Neural cell (in vitro differentiated cells): ENCODE results near the gene ARHGAP6. TPM values are rescaled to one million over a fixed set of nuclear protein-coding genes. Genes with fewer than 3 reads are reported as not detected.

Experiments used
- H2AFZ ChIP-seq: fragments of 200-600, 300-800 bp; sonication (generic), shearing (Covaris generic); 2 replicates; pipeline ENCODE4 v1.6.0; 2014; ENCODE audit warnings: low read depth, mild to moderate bottlenecking, antibody characterized with exemption, low read length, moderate library complexity
- H3F3A ChIP-seq: fragments of 200-600 bp; shearing (Covaris generic); 2 replicates; pipeline ENCODE4 v1.6.1; 2016; ENCODE audit warnings: mild to moderate bottlenecking, moderate library complexity, mixed read lengths, antibody characterized with exemption, low read length; ENCODE audit not compliant: insufficient read depth, poor library complexity, severe bottlenecking
- H3K27ac ChIP-seq: fragments of 200-600, 300-800 bp; sonication (generic), shearing (Covaris generic); 2 replicates; pipeline ENCODE4 v1.5.1; 2014; ENCODE audit warnings: mild to moderate bottlenecking, low read length, moderate library complexity
- H3K27me3 ChIP-seq: fragments of 300-800, 200-600 bp; sonication (generic), shearing (Covaris generic); 2 replicates; pipeline ENCODE4 v1.6.0; 2014; ENCODE audit warnings: mild to moderate bottlenecking, low read depth, low read length, moderate library complexity; ENCODE audit not compliant: insufficient read depth
- H3K36me3 ChIP-seq: fragments of 300-800, 200-600 bp; sonication (generic), shearing (Covaris generic); 2 replicates; pipeline ENCODE4 v1.5.1; 2014; ENCODE audit warnings: mild to moderate bottlenecking, antibody characterized with exemption, low read length, moderate library complexity; ENCODE audit not compliant: insufficient read depth
- H3K4me2 ChIP-seq: fragments of 300-800, 200-600 bp; sonication (generic), shearing (Covaris generic); 2 replicates; pipeline ENCODE4 v1.6.0; 2014; ENCODE audit warnings: mild to moderate bottlenecking, low read length
- H3K4me3 ChIP-seq: fragments of 300-800, 200-600 bp; sonication (generic), shearing (Covaris generic); 2 replicates; pipeline ENCODE4 v1.5.1; 2014; ENCODE audit warnings: mild to moderate bottlenecking, low read length, moderate library complexity
- H3K79me2 ChIP-seq: fragments of 200-600 bp; shearing (Covaris generic); replicated peaks from 2 replicates; pipeline ENCODE4 v1.6.0; 2014; ENCODE audit warnings: mild to moderate bottlenecking, low read length, moderate library complexity; ENCODE audit not compliant: insufficient read depth
- H3K9ac ChIP-seq: fragments of 300-800, 200-600 bp; sonication (generic), shearing (Covaris generic); 2 replicates; pipeline ENCODE4 v1.6.1; 2016; ENCODE audit warnings: mild to moderate bottlenecking, low read length, mixed read lengths
- H3K9me2 ChIP-seq: fragments of 200-600 bp; shearing (Covaris generic); 2 replicates; pipeline ENCODE4 v1.6.1; 2016; ENCODE audit warnings: mild to moderate bottlenecking, low read length, mixed read lengths; ENCODE audit not compliant: insufficient read depth
- H3K9me3 ChIP-seq: fragments of 200-600, 300-800 bp; sonication (generic), shearing (Covaris generic); 2 replicates; pipeline ENCODE4 v1.6.1; 2016; ENCODE audit warnings: mild to moderate bottlenecking, mixed run types, low read length, moderate library complexity, mixed read lengths
- H4K20me1 ChIP-seq: fragments of 200-600 bp; shearing (Covaris generic); 2 replicates; pipeline ENCODE4 v1.6.1; 2016; ENCODE audit warnings: mild to moderate bottlenecking, mixed run types; ENCODE audit not compliant: insufficient read depth
- EP300 ChIP-seq: fragments of 450-650 bp; conservative IDR thresholded peaks from 2 replicates; pipeline ENCODE4 v1.6.1; 2014; ENCODE audit warnings: antibody characterized with exemption, mild to moderate bottlenecking, moderate library complexity; ENCODE audit not compliant: poor library complexity, severe bottlenecking
- EZH2 ChIP-seq: fragments of 200-600, 300-800 bp; shearing (Covaris generic), sonication (generic); IDR thresholded peaks from 2 replicates; pipeline ENCODE4 v1.6.1; 2014; ENCODE audit warnings: antibody characterized with exemption, low read length, borderline replicate concordance, mild to moderate bottlenecking; ENCODE audit not compliant: insufficient read depth, poor library complexity, severe bottlenecking
- MXI1 ChIP-seq: fragments of 450-650 bp; conservative IDR thresholded peaks from 2 replicates; pipeline ENCODE4 v1.6.1; 2014; ENCODE audit warnings: antibody characterized with exemption, mild to moderate bottlenecking; ENCODE audit not compliant: poor library complexity, severe bottlenecking
- POLR2AphosphoS5 ChIP-seq: IDR thresholded peaks from 2 replicates; pipeline ENCODE4 v1.6.1; 2012
- RAD21 ChIP-seq: fragments of 450-650 bp; conservative IDR thresholded peaks from 2 replicates; pipeline ENCODE4 v1.6.1; 2014; ENCODE audit warnings: antibody characterized with exemption, mild to moderate bottlenecking, moderate library complexity
- SMC3 ChIP-seq: fragments of 450-650 bp; conservative IDR thresholded peaks from 2 replicates; pipeline ENCODE4 v1.6.1; 2014; ENCODE audit warnings: antibody characterized with exemption, mild to moderate bottlenecking, moderate library complexity; ENCODE audit not compliant: poor library complexity
- TAF1 ChIP-seq: IDR thresholded peaks from 2 replicates; pipeline ENCODE4 v1.6.1; 2012; ENCODE audit warnings: low read depth
- polyA plus RNA-seq: library from polyadenylated mRNA; depleted of rRNA; stranded (reverse); fragments of >200 nt; gene quantifications from 2 replicates; pipeline ENCODE4 v1.2.3, GENCODE V29; 2014
- TF ChIP-seq, protein P1 (sequence below): fragments of 450-650 bp; IDR thresholded peaks from 2 replicates; pipeline ENCODE4 v1.5.1; 2014; ENCODE audit warnings: antibody characterized with exemption, mild to moderate bottlenecking, moderate library complexity; ENCODE audit not compliant: poor library complexity, severe bottlenecking
- TF ChIP-seq, protein P2 (sequence below): IDR thresholded peaks from 2 replicates; pipeline ENCODE4 v1.6.1; 2012; ENCODE audit warnings: borderline replicate concordance

The ARHGAP6 gene
- polyA plus RNA-seq, 1 donor from 2014 or later = 0.40 TPM

DNA sequence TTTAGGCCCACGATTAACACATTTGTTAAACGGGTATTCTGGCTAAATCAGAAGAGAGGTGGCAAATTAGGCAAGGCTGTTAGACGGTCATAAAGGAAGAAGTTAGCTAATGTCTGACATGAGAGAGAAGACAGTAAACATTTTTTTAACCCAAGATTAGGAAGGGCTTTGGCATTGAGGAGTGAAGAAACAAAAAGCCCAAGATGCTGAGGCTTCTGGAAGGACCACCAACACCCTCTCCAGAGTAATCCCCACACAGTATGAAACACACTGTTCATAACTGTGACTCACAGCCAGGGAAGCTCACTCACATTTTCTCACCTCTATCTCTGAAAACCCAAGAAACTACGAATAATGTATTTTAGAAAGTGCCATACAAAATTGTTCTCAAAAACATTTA is 244.9 kb downstream of the ARHGAP6 start:
- no peak for TF ChIP-seq TAF1
- no peak for TF ChIP-seq SMC3
- TF ChIP-seq, protein P1, sequence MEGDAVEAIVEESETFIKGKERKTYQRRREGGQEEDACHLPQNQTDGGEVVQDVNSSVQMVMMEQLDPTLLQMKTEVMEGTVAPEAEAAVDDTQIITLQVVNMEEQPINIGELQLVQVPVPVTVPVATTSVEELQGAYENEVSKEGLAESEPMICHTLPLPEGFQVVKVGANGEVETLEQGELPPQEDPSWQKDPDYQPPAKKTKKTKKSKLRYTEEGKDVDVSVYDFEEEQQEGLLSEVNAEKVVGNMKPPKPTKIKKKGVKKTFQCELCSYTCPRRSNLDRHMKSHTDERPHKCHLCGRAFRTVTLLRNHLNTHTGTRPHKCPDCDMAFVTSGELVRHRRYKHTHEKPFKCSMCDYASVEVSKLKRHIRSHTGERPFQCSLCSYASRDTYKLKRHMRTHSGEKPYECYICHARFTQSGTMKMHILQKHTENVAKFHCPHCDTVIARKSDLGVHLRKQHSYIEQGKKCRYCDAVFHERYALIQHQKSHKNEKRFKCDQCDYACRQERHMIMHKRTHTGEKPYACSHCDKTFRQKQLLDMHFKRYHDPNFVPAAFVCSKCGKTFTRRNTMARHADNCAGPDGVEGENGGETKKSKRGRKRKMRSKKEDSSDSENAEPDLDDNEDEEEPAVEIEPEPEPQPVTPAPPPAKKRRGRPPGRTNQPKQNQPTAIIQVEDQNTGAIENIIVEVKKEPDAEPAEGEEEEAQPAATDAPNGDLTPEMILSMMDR = no peak
- no peak for TF ChIP-seq EZH2
- no peak for TF ChIP-seq POLR2AphosphoS5
- TF ChIP-seq, protein P2, sequence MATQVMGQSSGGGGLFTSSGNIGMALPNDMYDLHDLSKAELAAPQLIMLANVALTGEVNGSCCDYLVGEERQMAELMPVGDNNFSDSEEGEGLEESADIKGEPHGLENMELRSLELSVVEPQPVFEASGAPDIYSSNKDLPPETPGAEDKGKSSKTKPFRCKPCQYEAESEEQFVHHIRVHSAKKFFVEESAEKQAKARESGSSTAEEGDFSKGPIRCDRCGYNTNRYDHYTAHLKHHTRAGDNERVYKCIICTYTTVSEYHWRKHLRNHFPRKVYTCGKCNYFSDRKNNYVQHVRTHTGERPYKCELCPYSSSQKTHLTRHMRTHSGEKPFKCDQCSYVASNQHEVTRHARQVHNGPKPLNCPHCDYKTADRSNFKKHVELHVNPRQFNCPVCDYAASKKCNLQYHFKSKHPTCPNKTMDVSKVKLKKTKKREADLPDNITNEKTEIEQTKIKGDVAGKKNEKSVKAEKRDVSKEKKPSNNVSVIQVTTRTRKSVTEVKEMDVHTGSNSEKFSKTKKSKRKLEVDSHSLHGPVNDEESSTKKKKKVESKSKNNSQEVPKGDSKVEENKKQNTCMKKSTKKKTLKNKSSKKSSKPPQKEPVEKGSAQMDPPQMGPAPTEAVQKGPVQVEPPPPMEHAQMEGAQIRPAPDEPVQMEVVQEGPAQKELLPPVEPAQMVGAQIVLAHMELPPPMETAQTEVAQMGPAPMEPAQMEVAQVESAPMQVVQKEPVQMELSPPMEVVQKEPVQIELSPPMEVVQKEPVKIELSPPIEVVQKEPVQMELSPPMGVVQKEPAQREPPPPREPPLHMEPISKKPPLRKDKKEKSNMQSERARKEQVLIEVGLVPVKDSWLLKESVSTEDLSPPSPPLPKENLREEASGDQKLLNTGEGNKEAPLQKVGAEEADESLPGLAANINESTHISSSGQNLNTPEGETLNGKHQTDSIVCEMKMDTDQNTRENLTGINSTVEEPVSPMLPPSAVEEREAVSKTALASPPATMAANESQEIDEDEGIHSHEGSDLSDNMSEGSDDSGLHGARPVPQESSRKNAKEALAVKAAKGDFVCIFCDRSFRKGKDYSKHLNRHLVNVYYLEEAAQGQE = no peak
- no peak for TF ChIP-seq RAD21
- TF ChIP-seq EP300 = no peak
- TF ChIP-seq MXI1 = no peak
- no peak overlapping the region for H3K4me3 ChIP-seq
- H3F3A ChIP-seq = no peaks in the 10 kb centered on the region
- H3K4me2 ChIP-seq = no peak overlapping the region
- no peak overlapping the region for H3K27ac ChIP-seq
- H3K9me3 ChIP-seq = no peaks in the 10 kb centered on the region
- H2AFZ ChIP-seq = no peak overlapping the region
- no peak overlapping the region for H3K9ac ChIP-seq
- H3K9me2 ChIP-seq = no peaks in the 10 kb centered on the region
- no peaks in the 10 kb centered on the region for H3K36me3 ChIP-seq
- H4K20me1 ChIP-seq = no peaks in the 10 kb centered on the region
- H3K79me2 ChIP-seq = no peaks in the 10 kb centered on the region
- no peaks in the 10 kb centered on the region for H3K27me3 ChIP-seq

DNA sequence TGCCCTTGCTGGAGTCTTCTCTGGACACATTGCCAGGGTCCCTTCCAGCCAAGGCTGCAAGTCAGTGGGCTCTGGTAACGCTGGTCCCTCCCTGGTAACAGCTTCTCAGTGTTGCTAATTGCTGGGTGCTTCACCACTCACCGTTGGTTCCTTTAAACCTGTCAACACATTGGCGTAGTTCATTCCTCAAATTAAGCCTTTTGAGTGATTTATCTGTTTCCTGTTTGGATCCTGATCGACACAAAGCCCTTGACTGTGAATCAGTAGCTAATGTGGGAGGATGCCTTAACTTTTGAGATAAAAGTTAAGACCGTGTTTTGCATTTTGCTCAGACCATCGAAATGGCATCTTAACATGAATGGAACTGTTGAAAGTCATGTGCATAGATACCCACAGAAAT is 246.6 kb downstream of the ARHGAP6 start:
- no peak overlapping the region for H3K27ac ChIP-seq
- H3K9me2 ChIP-seq = no peaks in the 10 kb centered on the region
- H3K9ac ChIP-seq = no peak overlapping the region
- H3K9me3 ChIP-seq = no peaks in the 10 kb centered on the region
- no peaks in the 10 kb centered on the region for H3K27me3 ChIP-seq
- no peaks in the 10 kb centered on the region for H3K36me3 ChIP-seq
- no peak overlapping the region for H3K4me3 ChIP-seq
- H3F3A ChIP-seq = no peaks in the 10 kb centered on the region
- no peak overlapping the region for H3K4me2 ChIP-seq
- no peaks in the 10 kb centered on the region for H4K20me1 ChIP-seq
- TF ChIP-seq MXI1 (no peak), TAF1 (no peak), POLR2AphosphoS5 (no peak), EP300 (no peak), SMC3 (no peak), EZH2 (no peak), RAD21 (no peak)
- TF ChIP-seq, protein P2 = no peak
- TF ChIP-seq, protein P1 = no peak
- no peaks in the 10 kb centered on the region for H3K79me2 ChIP-seq
- H2AFZ ChIP-seq = no peak overlapping the region
